GM18502 (cell line): ENCODE measurements around the gene RBM20.

Source experiments
- ATAC-seq: cut with Tn5 transposase; IDR thresholded peaks from one replicate; pipeline ENCODE4 v1.9.1; 2021; ENCODE audit warnings: mild to moderate bottlenecking; ENCODE audit not compliant: unreplicated experiment, poor library complexity

Gene RBM20

DNA sequence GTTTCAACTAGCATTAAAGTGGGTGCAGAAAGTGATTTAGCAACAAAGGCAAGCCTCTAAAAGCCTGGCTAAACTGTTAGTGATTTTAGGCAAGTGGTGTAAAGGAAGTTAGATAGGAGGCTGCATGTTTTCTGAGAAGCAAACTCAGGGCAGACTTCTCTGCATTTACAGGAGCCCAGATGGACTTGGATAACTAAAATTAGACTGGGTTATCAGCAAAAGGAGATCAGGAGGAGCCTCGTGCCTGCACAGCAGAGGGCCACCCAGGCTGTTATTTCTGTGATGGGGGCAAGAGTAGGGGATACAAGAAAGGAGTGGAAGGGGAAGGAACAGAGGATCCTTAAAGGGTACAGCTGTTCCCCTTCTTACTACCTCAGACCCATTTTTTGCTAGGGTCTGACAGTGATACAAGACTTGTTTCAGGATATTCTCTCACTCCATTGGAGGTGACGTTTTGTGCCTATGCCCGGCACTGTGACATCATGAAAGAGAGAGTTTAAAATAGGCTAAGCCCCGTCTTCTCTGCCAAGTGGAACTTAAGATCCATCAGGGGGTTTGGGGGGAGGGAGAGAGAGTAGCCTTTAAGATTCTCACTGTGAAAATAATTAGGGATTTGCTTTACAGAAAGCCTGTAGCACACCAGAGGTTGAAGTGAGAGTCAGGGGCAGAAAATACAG is 178.0 kb downstream of the RBM20 start:
- no peak for ATAC-seq

DNA sequence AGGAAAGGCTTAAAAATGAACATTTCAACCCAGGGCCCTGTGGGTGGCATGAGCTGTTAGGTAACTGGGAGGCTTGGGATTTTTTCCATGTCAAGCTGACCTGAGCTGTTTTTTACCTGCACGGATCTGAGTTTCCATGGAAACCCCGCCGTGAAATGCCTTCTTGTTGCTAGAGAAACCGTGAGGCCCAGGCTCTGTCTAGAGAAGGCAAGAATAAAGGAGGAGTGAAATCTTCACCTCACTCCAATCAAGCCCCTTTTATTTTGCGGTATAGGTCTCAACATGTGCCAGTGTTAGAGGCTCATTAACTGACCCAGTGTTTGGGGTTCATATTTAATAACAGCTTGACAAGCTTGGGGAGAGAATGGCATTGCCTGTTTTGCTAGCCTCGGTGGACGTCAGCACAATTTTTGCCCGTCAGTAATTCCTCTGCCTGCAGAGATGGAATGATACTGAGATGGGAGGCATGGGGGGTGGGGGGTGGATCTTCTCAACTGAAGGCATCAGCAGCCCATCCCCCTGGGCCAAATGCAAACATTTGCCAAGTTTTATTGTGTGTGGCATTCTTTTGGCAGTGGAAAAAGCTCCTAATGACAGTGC is 178.7 kb downstream of the RBM20 start:
- ATAC-seq, result no peak

DNA sequence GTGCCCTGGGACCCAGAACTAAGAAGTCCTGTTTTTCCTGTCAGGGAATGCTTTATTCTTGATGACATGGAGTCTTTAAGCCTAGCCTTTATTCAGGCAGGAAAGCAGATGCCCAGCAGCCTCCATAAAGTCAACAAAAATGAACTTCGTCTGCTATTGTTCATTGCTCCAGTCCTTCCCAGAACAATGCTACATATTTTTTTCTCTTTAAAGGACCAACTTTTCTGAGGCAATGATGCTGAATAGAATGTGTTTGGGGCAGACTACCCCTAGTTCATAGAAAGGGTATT is 180.0 kb downstream of the RBM20 start:
- ATAC-seq, result no peak

DNA sequence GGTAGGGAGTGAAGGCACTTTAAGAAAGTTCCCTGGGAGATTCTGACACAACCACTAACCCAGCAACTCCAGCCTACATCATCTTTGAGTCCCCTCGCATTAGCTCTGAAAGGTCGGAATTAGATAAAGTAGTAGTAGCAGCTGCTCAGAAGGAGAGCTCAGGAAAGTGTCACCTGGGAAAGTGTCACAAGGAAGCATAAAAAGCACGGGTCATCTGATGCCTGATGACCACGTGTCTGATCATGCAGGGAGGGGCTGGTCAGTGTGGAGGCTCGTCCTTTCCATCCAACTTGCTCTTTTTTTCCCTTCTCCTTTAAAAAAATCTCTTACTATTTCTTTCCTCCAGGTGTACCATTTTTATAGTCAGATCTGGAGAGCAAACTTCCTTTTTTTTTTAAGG is 180.5 kb downstream of the RBM20 start:
- no peak for ATAC-seq

DNA sequence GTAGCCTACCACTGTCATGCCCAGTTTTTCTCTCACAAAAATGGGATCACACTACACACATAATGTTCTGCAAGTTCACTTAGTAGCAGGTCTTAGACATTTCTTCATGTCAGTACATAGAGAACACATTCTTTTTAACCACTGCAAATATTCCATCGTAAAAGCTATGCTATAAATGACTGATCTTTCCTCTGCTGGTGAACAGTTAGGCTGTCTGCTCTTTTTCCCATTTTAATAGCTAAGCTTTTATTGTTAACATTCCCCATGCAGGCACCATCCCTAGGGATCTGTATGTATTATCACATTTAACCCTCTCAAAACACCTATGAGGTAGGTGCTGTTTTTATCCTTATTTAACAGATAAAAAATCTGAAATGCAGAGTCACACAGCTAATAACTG is 181.4 kb downstream of the RBM20 start:
- no peak for ATAC-seq

DNA sequence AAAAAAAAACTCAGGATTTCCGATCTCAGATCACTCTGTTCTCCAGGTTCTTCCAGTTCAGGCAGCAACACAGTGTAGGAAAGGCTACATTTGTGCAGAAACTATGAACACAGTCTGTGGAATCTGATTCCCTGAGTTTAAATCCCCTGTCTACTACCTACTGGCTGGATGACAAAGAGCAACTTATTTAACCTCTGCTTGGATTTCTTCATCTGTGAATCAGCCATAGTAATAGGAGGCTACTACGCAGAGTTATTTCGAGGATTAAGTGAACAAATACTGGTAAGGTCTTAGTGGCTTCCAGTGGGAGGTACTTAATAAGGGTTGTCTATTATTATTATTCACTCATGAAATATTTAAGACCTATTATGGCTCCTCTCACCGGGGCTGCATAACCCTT is 183.3 kb downstream of the RBM20 start:
- no peak for ATAC-seq

DNA sequence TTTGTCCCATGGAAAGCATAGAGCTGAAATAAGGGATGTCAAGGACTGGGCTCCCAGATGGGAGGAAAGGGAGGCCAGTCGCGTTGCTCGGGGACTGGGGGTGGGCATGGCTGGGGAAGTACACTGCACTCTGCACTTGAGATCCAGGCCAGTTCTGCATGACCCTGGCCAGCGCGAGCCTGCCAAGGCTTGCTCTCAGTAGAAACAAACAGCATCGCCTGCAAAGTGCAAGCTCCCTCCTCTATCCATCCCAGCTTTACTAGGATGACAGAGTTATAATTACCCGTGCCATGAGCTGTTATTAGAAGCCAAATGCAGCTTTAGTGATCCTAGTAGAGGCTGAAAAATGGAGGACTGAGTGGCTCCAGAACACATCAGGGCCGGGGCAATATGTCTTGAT is 183.7 kb downstream of the RBM20 start:
- ATAC-seq, result no peak

DNA sequence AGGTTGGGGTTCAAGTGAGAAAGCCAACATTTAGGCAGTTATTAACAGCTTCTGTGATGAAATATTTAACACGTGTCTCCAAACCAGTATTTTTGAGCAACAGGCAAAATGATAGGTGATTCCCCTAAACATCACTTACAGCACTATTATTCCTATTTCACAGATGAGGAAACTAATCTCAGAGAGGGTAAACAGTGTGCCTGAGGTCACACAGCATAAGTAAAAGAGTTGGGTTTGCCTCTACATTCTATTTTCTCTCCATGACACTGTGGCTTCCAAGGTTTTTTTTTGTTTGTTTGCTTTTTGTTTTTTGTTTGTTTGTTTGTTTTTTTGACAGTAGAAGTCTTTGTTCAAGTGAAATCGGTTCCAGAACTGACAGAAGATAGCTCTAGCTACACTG is 184.4 kb downstream of the RBM20 start:
- no peak for ATAC-seq

DNA sequence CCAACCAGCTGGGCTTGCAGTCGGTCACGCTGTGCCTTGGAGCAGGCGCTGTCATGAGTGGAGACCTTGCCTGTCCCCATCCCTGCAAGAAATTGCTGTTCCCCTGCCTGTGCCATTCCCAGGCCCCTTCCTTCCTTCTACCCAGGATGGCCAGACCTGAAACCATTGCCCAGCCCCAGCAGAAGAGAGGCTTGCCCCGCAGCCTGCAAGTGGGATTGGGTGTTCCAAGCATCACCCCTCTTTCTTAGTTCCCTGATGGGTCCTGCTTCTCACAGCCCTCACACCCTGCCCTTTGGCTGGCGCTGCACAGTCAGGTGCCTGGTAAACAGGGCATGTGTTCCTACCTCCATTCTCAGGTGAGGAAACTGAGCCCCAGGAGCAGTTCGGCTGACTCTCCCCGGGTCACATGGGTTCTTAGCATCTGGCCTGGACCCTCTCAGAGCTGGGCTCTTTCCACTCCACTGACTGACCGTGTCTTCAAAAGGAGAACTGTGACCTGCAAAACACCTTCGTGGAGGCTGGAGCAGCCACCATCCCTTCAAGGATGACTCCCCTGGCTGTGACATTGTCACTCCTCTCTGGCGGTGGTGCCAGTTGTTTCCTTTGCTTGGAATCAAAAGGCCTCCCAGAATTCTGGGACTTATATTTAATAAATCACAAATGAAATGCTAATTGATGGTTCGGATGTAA is 185.7 kb downstream of the RBM20 start:
- ATAC-seq, result no peak

DNA sequence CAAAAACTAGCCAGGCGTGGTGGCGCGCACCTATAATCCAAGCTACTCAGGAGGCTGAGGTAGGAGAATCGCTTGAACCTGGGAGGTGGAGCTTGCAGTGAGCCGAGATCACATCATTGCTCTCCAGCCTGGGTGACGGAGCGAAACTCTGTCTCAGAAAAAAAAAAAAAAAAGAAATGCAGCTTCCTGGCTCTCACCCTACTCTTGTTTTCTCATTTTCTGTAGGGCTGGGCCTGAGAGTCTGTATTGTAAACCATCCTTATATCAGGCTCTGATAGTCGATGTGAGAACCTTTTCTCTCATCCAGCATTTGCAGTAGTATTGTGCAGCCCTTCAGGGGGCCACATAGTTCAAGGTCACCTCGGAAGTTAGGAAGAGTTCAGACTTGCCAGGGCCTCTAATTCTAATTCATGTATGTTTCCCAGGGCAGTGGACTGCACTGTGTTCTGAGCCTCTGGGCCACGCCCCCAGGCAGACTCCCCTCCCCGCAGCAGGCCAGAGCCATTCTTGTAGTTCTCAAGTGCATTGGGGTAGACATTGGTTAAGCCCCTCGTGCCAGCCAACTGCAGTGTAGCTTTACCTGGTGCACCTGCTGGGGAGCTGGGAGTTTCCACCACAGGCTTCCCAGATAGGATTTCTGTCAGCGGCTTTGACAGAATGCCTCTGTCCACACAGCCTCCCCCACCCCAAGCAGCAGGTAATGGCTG is 189.3 kb downstream of the RBM20 start:
- no peak for ATAC-seq

DNA sequence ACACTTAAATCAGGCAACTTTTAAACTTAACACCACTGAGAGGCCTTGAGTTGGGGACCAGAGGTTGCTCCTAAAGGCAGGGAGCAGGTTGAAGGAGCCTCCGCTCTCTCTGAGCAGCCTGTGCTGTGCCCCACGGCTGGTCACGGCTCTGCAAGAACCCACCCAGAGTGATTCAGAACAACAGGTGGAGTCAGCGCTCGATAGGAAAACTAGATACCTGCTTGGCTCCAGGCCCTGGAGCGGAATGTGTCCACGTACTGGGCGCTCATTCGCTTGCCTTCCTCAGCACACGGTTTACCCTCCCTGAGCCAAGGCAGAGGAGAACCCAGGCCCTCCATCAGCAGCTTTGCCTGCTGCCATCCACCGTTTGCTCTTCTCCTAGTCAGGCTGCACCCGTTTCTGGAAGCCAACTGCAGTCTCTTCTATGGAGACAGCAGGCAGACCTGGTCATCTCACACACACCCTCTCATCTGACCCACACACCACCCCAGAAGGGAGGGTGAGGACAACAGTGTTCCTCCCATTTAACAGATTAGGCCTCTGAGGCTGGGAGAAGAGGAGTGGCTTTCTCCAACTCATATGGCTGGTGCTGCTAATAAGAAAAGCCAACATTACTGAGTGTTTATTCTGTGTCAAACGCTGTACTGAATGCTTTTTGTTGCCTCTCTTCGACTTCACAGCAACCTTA is 189.9 kb downstream of the RBM20 start:
- ATAC-seq, result no peak

DNA sequence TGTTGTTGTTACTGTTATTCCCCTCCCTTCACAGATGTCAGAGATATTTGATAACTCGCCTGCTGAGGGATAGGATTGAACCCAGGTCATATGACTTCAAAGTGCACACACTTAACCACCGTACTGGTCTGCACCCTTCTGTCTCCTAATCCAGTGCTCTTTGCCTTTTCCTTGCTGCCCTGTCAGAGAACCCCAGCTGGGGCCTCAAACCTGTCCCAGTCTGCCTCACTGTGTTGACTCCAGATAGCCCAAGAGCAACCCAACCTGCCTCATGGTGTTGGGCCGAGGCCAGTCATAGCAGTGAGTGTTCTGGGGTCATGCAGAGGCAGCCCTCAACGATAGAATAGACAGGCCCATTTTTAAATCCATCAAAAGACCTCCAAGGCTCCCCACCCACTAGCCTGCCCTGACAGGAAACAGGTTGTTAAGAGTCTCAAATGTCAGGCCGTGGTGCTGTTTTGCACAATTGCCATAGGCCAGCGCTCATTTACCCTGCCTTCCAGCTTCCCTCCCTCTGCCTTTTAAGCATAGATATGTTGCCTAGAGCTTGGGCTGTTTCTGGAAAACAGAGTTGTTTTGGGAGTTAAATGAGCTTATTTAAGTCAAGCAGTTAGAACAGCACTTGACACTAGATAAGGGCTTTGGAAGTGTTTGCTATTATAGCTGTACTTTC is 190.6 kb downstream of the RBM20 start:
- no peak for ATAC-seq

DNA sequence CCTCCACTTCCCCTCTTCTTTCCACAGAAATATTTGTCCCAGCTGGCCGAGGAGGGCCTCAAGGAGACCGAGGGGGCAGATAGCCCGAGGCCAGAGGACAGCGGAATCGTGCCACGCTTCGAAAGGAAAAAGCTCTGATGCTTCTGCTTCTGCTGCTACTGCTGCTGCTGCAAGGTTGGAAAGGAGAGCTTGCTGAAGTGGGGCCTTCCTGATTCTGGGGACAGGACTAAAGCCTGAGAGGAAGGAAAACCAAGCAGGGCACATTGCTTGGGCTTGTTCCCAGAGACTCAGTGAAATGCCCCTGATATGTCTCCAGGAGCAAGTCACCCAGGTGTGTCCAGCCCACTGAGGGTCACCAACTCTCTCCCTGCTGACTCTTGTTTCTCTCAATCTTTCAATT is 191.7 kb downstream of the RBM20 start:
- no peak for ATAC-seq

DNA sequence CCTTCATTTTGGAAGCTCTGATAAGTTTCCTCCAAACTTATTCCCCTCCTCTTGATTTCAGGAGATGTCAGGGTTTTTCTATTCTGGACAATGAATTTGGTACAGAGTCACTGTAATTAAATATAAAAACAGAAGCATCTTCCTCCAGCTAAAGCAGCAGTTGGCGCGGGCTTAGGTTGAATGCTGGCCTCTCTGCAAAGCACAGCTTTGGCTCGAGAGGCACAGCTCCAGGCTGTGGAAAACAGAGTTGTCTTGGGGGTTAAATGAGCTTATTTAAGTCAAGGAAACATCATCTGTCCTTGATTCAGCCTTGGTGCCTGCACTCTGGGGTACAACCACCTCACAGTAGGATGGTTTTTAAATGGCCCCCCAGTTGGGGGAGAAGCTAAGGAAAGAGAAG is 192.6 kb downstream of the RBM20 start:
- ATAC-seq, result no peak

DNA sequence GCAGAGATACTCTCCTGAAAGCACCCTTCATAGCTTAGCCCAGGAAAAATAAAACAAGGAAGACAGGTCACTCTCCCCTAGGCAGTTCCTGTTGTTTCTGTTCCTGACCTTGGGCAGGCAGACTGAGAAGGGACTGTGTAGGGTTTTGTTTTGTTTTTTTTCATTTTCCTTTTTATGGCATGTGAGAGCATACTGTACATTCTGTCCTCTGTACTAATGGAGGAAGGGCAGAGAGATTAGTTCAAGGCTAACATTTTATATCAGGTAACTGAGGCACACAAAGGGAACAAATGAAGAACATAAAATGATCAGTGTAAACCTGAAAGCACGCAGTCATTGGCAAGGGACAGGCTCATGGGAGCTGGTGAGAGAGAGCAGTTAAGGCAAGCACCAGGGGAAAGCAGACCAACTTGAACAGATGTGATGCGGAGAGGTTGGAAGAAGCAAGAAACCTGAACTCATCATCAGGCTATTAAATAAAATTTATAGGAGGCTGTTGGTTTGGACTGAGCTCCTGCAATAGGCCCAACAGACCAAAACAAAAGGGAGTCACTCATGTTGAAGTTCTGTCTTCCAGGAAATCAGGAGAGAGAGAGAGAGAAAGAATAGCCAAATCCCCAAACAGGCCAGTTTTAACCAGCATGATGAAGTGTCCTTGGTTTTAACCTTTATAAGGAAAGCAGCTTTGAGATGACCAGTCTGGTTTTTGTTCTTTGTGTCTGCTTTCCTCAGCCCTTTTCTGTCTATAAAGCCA is 193.5 kb downstream of the RBM20 start:
- no peak for ATAC-seq

DNA sequence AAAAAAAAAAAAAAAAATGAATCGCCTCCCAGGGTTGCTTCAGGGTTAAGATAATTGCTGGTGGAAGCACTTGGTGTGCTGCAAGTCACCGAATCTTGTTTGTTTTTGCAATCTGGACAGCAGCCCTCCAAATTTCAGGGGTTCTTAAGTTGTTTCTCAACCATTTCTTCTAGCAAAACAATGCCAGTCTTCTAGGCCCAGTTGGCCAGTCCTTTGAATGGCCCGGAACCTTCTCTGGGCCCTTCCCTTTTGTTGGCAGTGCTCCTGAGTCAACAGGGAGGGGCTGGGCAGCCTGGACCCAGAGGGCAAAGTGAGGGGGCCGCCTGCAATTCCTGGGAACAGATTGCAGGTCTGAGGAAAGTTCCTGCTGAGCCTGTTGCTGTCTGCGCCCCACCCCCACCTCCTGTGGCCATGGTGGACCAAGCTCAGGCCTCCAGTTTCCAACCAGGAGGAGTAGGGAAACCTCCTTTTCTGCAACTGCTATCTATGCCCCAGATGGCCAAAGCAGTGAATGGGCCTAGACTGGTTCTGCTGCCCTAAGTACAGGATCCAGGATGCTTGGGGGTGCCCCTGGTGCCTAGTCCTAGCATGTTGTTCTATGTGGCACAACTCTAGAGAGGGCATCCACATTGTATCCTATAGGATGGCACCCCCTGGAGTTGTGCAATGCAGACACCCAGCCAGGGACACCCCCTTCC is 196.2 kb downstream of the RBM20 start:
- no peak for ATAC-seq

DNA sequence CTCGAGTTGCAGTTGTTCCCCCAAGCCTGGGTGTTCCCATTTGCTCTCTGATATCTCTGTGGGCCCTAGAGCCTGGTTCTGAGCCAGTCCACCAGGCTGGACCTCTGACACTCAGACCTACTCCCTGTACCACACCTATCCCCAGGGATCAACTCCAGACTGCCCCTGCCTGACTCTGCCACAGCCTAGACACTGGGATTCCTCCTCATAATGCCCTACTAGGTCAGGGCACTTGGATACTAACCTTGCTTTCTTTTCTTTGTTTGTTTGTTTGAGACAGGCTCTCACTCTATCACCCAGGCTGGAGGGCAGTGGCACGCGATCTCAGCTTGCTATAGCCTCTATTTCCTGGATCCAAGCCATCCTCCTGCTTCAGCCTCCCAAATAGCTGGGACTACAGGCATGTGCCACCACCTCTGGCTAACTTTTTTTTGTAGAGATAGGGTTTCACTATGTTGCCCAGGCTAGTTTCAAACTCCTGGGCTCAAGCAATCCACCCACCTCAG is 196.8 kb downstream of the RBM20 start:
- ATAC-seq, result no peak

DNA sequence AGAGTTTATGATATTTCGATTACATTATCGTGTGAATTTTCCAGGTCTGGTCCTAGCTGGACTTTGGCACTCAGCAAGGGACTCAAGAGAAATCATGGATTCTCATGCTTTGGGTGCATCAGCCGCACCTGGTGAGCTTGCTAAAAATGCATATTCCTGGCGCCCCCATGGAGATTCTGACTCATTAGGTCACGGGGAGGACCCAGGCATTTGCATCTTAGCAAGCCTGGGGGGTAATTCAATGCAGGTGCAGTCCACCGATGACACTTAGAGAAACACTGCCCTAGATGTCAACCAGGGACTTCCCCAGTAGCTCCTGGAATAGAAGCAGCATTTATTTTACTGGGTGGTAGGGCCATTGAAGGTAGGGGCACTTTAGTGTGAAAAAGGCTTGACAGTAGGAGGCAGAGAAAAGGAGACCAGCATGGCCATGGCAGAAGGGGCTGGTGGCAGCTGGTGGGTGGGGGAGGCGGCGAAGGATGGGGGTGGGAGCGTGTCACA is 197.7 kb downstream of the RBM20 start:
- peak; percentile 72 for ATAC-seq
